CD4-positive, CD25-positive, alpha-beta regulatory T cell (primary cell): ENCODE measurements around the gene MYOZ2. TPM values are rescaled to one million over a fixed set of nuclear protein-coding genes. Genes with fewer than 3 reads are reported as not detected.

ENCODE experiments used
- ATAC-seq, 2 donors: fragments of 150-1000 bp; cut with Tn5 transposase; one replicate each; pipeline ENCODE4 v1.10.0; 2021; ENCODE audit warnings: low read depth in 2 of 2, moderate number of reproducible peaks in 2 of 2, moderate library complexity in 1 of 2
- DNase-seq, 3 donors: peaks; one replicate each; pipeline versions ENCODE4 v3.0.0 to v3.0.0-alpha.2; 2012 to 2022; ENCODE audit warnings: mixed read lengths in 1 of 3
- H3K27ac ChIP-seq: one replicate; pipeline ENCODE4 v1.7.0; 2013; ENCODE audit warnings: mild to moderate bottlenecking, low read length; ENCODE audit not compliant: insufficient read depth, poor library complexity, severe bottlenecking
- H3K27me3 ChIP-seq: one replicate; pipeline ENCODE4 v1.7.0; 2013; ENCODE audit warnings: low read length; ENCODE audit not compliant: control insufficient read depth, insufficient read depth
- H3K36me3 ChIP-seq: one replicate; pipeline ENCODE4 v1.7.0; 2013; ENCODE audit warnings: mild to moderate bottlenecking, low read length, moderate library complexity; ENCODE audit not compliant: control insufficient read depth, insufficient read depth
- H3K4me1 ChIP-seq: 2 replicates; pipeline ENCODE4 v1.7.0; 2013; ENCODE audit warnings: mild to moderate bottlenecking, low read length; ENCODE audit not compliant: insufficient read depth, control insufficient read depth, poor library complexity, severe bottlenecking
- H3K4me3 ChIP-seq: one replicate; pipeline ENCODE4 v1.7.0; 2013; ENCODE audit warnings: low read depth, mild to moderate bottlenecking, low read length, moderate library complexity
- H3K9me3 ChIP-seq, 2 experiments: 1 replicate in 1 of 2; 2 replicates in 1 of 2; pipeline ENCODE4 v1.7.0; 2013; ENCODE audit warnings: low read length in 2 of 2, mild to moderate bottlenecking in 1 of 2, moderate library complexity in 1 of 2; ENCODE audit not compliant: control insufficient read depth in 2 of 2
- H3K27ac Mint-ChIP-seq, 3 donors: one replicate each; pipeline ENCODE4 v1.8.0; 2020 to 2022; ENCODE audit warnings: mild to moderate bottlenecking in 3 of 3, mixed read lengths in 3 of 3, moderate library complexity in 2 of 3
- H3K27me3 Mint-ChIP-seq: one replicate; pipeline ENCODE4 v1.8.0; 2022; ENCODE audit warnings: mild to moderate bottlenecking, mixed read lengths
- H3K36me3 Mint-ChIP-seq: one replicate; pipeline ENCODE4 v1.8.0; 2020; ENCODE audit warnings: mixed read lengths
- H3K4me1 Mint-ChIP-seq, 4 donors: one replicate each; pipeline ENCODE4 v1.8.0; 2020 to 2022; ENCODE audit warnings: mixed read lengths in 4 of 4, mild to moderate bottlenecking in 1 of 4
- H3K4me3 Mint-ChIP-seq, 4 donors: one replicate each; pipeline ENCODE4 v1.8.0; 2020 to 2022; ENCODE audit warnings: mild to moderate bottlenecking in 4 of 4, mixed read lengths in 4 of 4, moderate library complexity in 3 of 4
- H3K9me3 Mint-ChIP-seq, 7 donors: one replicate each; pipeline ENCODE4 v1.8.0; 2020 to 2022; ENCODE audit warnings: mixed read lengths in 7 of 7, mild to moderate bottlenecking in 3 of 7, moderate library complexity in 2 of 7
- polyA plus RNA-seq, 4 donors: library from polyadenylated mRNA; unstranded; fragments of 300-500 nt; fragmentation: Illumina TruSeq; gene quantifications; one replicate each; pipeline ENCODE4 v1.2.3, GENCODE V29; 2021
- total RNA-seq: library from RNA; stranded (reverse); gene quantifications from one replicate; pipeline ENCODE4 v1.2.3, GENCODE V29; 2022

The MYOZ2 gene
- total and polyA plus RNA-seq, 5 donors from 2014 or later = 0.24 TPM; not detected in 4

DNA sequence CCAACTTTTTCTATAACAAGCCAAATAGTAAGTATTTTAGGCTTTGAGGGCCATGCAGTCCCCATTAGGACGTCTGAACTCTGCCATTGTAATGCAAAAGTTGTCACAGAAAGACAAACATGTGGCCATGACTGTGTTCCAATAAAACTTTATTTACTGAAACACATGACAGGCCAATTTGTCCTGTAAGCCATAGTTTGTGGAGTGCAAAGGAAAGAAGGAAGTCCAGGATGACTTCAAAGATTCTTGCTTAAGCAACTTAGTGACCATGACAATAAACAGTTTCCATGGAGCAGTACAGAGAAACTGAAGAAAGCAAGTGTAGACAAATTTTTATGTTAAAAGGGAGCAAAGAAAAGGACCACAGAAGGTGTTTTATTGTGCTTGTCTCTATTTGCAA, 35.0 kb upstream of the MYOZ2 start:
- H3K27ac ChIP-seq = no peak overlapping the region
- peaks cover 0 to 1% (median 0%) of the 10 kb centered on the region in 7 donors for H3K9me3 Mint-ChIP-seq
- DNase-seq (no peak), ATAC-seq (no peak)
- no peaks in the 10 kb centered on the region for H3K4me1 ChIP-seq
- peaks cover 15% of the 10 kb centered on the region for H3K27me3 Mint-ChIP-seq
- H3K4me3 ChIP-seq = no peak overlapping the region
- no peaks in the 10 kb centered on the region for H3K36me3 Mint-ChIP-seq
- H3K27ac Mint-ChIP-seq = no peak overlapping the region
- no peak overlapping the region for H3K4me3 Mint-ChIP-seq
- peaks cover 0 to 6% (median 4%) of the 10 kb centered on the region in 4 donors for H3K4me1 Mint-ChIP-seq
- no peaks in the 10 kb centered on the region for H3K36me3 ChIP-seq
- H3K9me3 ChIP-seq = no peaks in the 10 kb centered on the region
- no peaks in the 10 kb centered on the region for H3K27me3 ChIP-seq

DNA sequence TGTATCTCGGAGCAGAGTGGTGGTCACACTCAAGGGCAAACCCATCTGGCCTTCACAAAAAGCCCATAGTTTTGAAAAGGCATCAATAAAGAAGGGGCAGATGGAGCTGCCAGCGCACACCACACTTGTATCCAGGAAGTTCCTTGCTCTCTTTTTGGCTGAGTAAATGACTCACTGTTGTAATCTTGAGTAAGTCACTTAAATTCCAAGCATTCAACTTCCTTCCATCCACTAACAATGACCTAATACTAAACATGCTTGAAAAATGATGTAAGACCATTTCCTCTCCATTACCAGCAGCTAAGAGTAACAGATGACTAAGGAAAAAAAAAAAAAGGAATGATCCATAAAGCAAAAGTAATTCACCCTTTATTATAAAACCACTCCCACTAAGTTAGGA, 32.4 kb upstream of the MYOZ2 start:
- H3K9me3 ChIP-seq = no peaks in the 10 kb centered on the region
- no peak overlapping the region for H3K27ac ChIP-seq
- peaks cover 2% of the 10 kb centered on the region for H3K27me3 ChIP-seq
- ATAC-seq = no peak
- H3K36me3 Mint-ChIP-seq = no peaks in the 10 kb centered on the region
- H3K4me1 ChIP-seq = no peaks in the 10 kb centered on the region
- no peak overlapping the region for H3K4me3 ChIP-seq
- H3K4me1 Mint-ChIP-seq = peaks cover 0 to 8% (median 2%) of the 10 kb centered on the region in 4 donors
- no peaks in the 10 kb centered on the region for H3K36me3 ChIP-seq
- peaks cover 0 to 1% (median 0%) of the 10 kb centered on the region in 7 donors for H3K9me3 Mint-ChIP-seq
- no peak overlapping the region for H3K27ac Mint-ChIP-seq
- H3K4me3 Mint-ChIP-seq = no peak overlapping the region
- no peak for DNase-seq
- peaks cover 15% of the 10 kb centered on the region for H3K27me3 Mint-ChIP-seq

DNA sequence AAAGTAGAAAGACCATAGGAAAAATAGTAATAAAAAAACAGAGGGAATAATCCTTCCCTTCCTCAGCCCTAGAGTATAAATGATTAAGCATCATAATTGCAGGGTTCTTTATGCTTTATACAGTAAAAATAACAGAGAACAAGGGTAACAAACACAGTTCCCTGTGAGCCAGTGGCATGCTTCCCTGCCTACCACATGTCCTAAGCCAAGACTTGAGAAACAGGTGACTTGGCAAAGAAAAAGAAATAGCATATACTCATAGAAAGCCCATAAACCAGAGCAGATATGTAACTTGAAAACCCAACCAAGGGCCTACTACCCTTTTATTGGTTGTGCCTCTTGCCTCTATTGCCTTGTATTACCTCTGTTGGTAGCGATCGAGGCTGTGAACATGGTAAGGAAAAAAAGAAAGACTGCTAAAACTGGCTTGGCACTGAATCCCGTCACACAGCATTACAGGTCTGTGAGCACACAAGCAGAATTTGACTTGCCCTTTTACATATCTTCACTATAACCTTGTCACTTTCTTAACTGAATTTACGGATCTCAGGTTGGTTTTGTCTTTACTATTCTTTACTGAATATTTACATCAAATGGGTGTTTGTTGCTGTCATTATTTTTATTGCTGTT, 30.9 kb upstream of the MYOZ2 start:
- ATAC-seq (no peak), DNase-seq (no peak)
- Histone ChIP-seq H3K4me1 (no peaks in the 10 kb centered on the region), H3K36me3 (no peaks in the 10 kb centered on the region), H3K9me3 (no peaks in the 10 kb centered on the region), H3K27ac (no peak overlapping the region), H3K4me3 (no peak overlapping the region), H3K27me3 (peaks cover 2% of the 10 kb centered on the region)
- peaks cover 0 to 1% (median 0%) of the 10 kb centered on the region in 7 donors for H3K9me3 Mint-ChIP-seq
- peaks cover 10% of the 10 kb centered on the region for H3K27me3 Mint-ChIP-seq
- H3K4me1 Mint-ChIP-seq = peaks cover 0 to 8% (median 2%) of the 10 kb centered on the region in 4 donors
- H3K27ac Mint-ChIP-seq = no peak overlapping the region
- H3K4me3 Mint-ChIP-seq = no peak overlapping the region
- no peaks in the 10 kb centered on the region for H3K36me3 Mint-ChIP-seq

DNA sequence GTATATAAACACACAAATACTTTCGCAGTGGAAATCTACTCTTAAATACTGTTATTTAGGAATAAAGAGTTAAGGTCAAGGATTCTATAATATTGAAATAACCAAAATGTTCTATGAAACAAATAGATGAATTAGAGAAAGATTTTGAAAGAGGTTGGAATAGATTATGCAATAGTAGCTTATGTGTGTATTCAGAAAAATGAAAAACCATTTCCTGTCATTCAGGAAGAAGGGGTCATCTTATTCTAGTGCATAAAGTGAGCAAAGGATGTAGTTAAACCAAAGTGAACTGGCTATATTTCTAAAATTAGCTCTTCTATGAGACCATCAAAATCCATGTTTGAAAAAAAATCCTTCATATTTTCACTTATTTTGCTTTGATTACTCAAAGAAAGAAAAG, 30.0 kb upstream of the MYOZ2 start:
- Mint-ChIP-seq H3K27me3 (peaks cover 9% of the 10 kb centered on the region), H3K27ac (no peak overlapping the region), H3K9me3 (peaks cover 0 to 1% (median 0%) of the 10 kb centered on the region in 7 donors), H3K4me1 (peaks cover 0 to 8% (median 2%) of the 10 kb centered on the region in 4 donors), H3K4me3 (no peak overlapping the region), H3K36me3 (no peaks in the 10 kb centered on the region)
- DNase-seq (no peak), ATAC-seq (no peak)
- no peak overlapping the region for H3K4me3 ChIP-seq
- H3K27me3 ChIP-seq = peaks cover 2% of the 10 kb centered on the region
- no peaks in the 10 kb centered on the region for H3K9me3 ChIP-seq
- no peaks in the 10 kb centered on the region for H3K36me3 ChIP-seq
- no peak overlapping the region for H3K27ac ChIP-seq
- no peaks in the 10 kb centered on the region for H3K4me1 ChIP-seq

DNA sequence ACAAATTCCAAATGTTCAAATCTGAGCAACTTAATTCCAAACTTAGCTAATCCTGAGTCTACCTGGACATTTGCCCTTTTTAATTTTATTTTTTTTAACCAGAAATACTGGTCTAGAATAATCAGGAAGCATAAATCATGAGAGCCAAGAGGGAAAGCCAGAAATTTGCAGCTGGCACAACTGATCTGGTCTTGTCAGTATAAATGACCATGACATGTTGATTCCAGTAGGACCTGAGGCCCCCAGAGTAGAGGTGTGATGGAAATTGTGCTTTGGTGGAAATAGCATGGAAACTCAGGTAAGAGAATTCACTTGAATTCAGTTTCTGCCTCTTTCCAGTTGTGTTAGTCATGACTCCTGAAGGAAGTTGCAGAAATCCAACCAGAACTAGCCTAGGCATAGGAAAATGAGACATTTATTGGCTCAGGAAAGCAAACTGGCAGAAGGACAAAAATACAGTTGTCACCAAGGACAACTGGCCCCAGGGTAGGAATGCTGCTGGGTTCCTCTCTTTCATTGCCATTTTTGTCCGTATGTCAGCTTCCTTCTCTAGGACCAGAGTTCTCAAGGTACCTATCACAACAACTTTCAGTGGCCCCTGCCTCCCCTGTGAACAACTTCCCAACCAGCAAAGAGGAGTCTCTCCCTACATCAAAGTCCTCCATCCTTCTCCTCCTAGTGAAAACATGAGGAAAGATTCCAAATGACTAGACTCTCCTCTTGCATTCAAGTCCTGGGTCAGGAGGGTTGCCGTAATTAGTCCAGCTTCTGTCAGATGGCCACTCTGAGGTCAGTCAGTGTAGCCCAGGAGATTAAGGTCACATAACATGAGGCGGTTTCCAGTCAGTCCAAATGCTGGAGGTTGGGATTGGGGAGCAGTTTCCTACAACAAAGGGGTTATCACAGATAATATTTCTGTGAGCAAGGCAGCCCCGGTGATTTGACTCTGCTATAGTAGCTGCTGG, 29.3 kb upstream of the MYOZ2 start:
- Mint-ChIP-seq H3K27me3 (peaks cover 2% of the 10 kb centered on the region), H3K9me3 (peaks cover 0 to 1% (median 0%) of the 10 kb centered on the region in 7 donors), H3K36me3 (no peaks in the 10 kb centered on the region), H3K4me1 (peaks cover 0 to 8% (median 2%) of the 10 kb centered on the region in 4 donors), H3K27ac (no peak overlapping the region), H3K4me3 (no peak overlapping the region)
- Histone ChIP-seq H3K9me3 (no peaks in the 10 kb centered on the region), H3K4me3 (no peak overlapping the region), H3K4me1 (no peaks in the 10 kb centered on the region), H3K27me3 (peaks cover 2% of the 10 kb centered on the region), H3K27ac (no peak overlapping the region), H3K36me3 (no peaks in the 10 kb centered on the region)
- DNase-seq (no peak), ATAC-seq (no peak)

DNA sequence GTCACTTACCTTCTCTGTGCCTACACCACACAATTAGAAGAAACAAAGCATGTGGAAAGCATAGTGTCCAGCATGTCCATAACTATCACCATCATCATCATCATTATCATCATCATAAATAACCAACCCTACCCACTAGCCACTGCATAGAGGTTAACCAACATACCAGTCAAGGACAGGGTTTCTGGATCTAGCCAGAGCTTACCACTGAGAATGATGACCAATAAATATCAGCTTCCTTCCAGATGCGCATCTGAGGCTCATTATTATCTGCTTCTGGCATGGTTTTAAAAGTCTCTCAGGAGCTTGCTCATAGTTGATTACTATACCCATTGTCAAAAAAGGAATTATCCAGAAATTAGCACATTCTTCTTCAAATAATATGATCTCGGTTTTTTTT, 25.5 kb upstream of the MYOZ2 start:
- H3K36me3 Mint-ChIP-seq = no peaks in the 10 kb centered on the region
- no peak overlapping the region for H3K4me3 Mint-ChIP-seq

DNA sequence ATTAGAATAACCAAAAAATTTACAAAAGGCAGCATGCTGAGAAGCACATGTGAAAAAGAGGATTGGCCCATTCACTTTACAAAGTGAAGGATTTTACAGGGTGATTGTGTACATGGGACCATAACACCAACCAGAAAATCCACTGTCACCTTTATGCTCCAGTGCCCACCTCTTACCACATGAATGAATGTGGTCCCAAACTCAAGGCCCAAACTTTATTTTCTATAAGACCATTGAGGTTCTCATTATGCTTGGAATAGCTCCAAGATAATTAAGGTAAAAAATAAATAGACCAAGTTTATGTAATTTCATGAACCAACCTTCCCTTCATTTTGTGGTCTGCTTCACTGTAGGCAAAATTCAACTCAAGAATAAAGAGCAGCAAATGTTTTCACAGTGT, 24.3 kb upstream of the MYOZ2 start:
- H3K36me3 Mint-ChIP-seq = no peaks in the 10 kb centered on the region
- H3K4me3 Mint-ChIP-seq = no peak overlapping the region
- H3K27ac ChIP-seq = no peak overlapping the region
- no peaks in the 10 kb centered on the region for H3K9me3 Mint-ChIP-seq
- H3K4me1 ChIP-seq = no peaks in the 10 kb centered on the region
- no peak overlapping the region for H3K27ac Mint-ChIP-seq
- H3K36me3 ChIP-seq = no peaks in the 10 kb centered on the region
- peaks cover 0 to 6% (median under 1%) of the 10 kb centered on the region in 4 donors for H3K4me1 Mint-ChIP-seq
- H3K4me3 ChIP-seq = no peak overlapping the region
- H3K27me3 Mint-ChIP-seq = no peaks in the 10 kb centered on the region
- H3K9me3 ChIP-seq = no peaks in the 10 kb centered on the region
- H3K27me3 ChIP-seq = peaks cover 2% of the 10 kb centered on the region
- ATAC-seq (no peak), DNase-seq (no peak)

More for the DNA sequence above, 25.5 kb upstream of the MYOZ2 start:
- Histone ChIP-seq H3K4me1 (no peaks in the 10 kb centered on the region), H3K9me3 (no peaks in the 10 kb centered on the region), H3K4me3 (no peak overlapping the region), H3K27ac (no peak overlapping the region), H3K36me3 (no peaks in the 10 kb centered on the region), H3K27me3 (peaks cover 2% of the 10 kb centered on the region)
- Mint-ChIP-seq H3K4me1 (peaks cover 0 to 11% (median under 1%) of the 10 kb centered on the region in 4 donors), H3K9me3 (no peaks in the 10 kb centered on the region), H3K27ac (no peak overlapping the region), H3K27me3 (no peaks in the 10 kb centered on the region)
- ATAC-seq = no peak
- no peak for DNase-seq
